ENCODE results near the gene ROCK1. TPM values are rescaled to one million over a fixed set of nuclear protein-coding genes. Genes with fewer than 3 reads are reported as not detected.

Gene ROCK1
- total and polyA plus RNA-seq, 9 of the 15 experiments (the other 6 are each of a cell fraction or from before 2014, with no cell fraction given): 7.4 to 28.6 (median 17.7) TPM

GRCh38 chr18:21123290-21123926, 11.8 kb upstream of the ROCK1 start:
- Histone ChIP-seq H3K9ac (ENCODE audit: insufficient read depth in 1 of 2, low read depth in 2 of 2, low read length in 2 of 2) (no peak overlapping the region), H3K9me1 (ENCODE audit: control insufficient read depth, insufficient read depth, low read length) (no peaks in the 10 kb centered on the region), H3K36me3 (ENCODE audit: control insufficient read depth, insufficient read depth, low read length) (no peaks in the 10 kb centered on the region), H3K4me3 (no peak overlapping the region), H4K20me1 (replicated peaks; ENCODE audit: control insufficient read depth, insufficient read depth, low read length) (no peaks in the 10 kb centered on the region), H2AFZ (ENCODE audit: low read depth, low read length) (no peak overlapping the region), H3K27me3 (ENCODE audit: control insufficient read depth in 2 of 2, insufficient read depth in 2 of 2, low read length in 2 of 2) (no peaks in the 10 kb centered on the region; a peak in 1 of 5 replicates), H3K4me1 (replicated peaks in 1 of 2; ENCODE audit: control insufficient read depth in 2 of 2, insufficient read depth in 2 of 2, low read length in 2 of 2) (no peaks in the 10 kb centered on the region), H3K27ac (ENCODE audit: extremely low read depth, low read depth, low read length) (no peak overlapping the region), H3K9me3 (replicated peaks; ENCODE audit: control insufficient read depth, insufficient read depth, low read depth, low read length) (no peaks in the 10 kb centered on the region), H3K4me2 (ENCODE audit: insufficient read depth, low read length) (no peak overlapping the region), H3K79me2 (ENCODE audit: control insufficient read depth, insufficient read depth, low read length) (no peaks in the 10 kb centered on the region)
- intact Hi-C loops (cut with micrococcal nuclease) (no loop called here), in situ Hi-C loops (cut with MboI) (no loop called here)
- no peak for ATAC-seq
- CTCF ChIA-PET (ENCODE audit: low intra/inter-chr PET ratio): no interaction called here
- POLR2A ChIA-PET: interaction anchor here (0.7 to 1.6 kb wide), 2 partner anchors 9 to 16 kb away, joined by 3 to 4 read pairs; no protein-coding TSS in a partner anchor
- no TSS peak for BruUV-seq (replicated peaks)
- no peak for FAIRE-seq
- TF ChIP-seq ADNP (tag; IDR thresholded peaks at IDR 0.05) (no peak), MYC (IDR thresholded peaks at IDR 0.05; ENCODE audit: low read depth, low read length) (no peak), MYC (CRISPR knock-in tag; IDR thresholded peaks at IDR 0.05; ENCODE audit: borderline replicate concordance, low read depth) (no peak), COPS2 (conservative IDR thresholded peaks at IDR 0.05) (no peak), BRD9 (IDR thresholded peaks at IDR 0.05; ENCODE audit: low read depth, partially characterized antibody) (no peak), ZBTB2 (IDR thresholded peaks at IDR 0.05) (no peak), ZNF77 (CRISPR knock-in tag; IDR thresholded peaks at IDR 0.05) (no peak), ARNT (IDR thresholded peaks at IDR 0.05) (no peak), ZNF23 (CRISPR knock-in tag; IDR thresholded peaks at IDR 0.05) (no peak), HNRNPLL (IDR thresholded peaks at IDR 0.05; ENCODE audit: low read depth, low read length, poor library complexity, severe bottlenecking) (no peak), ZBTB43 (CRISPR knock-in tag; IDR thresholded peaks at IDR 0.05) (no peak), ZNF707 (CRISPR knock-in tag; conservative IDR thresholded peaks at IDR 0.05) (no peak), THRB (CRISPR knock-in tag; conservative IDR thresholded peaks at IDR 0.05) (no peak)
- 8% methylated on average over 5 of the region's 5 CpGs for whole genome bisulfite sequencing (ENCODE audit: insufficient coverage, low coverage, missing lambda C conversion rate)
- no peak for DNase-seq (ENCODE audit: extremely low read depth in 1 of 4, low spot score in 3 of 4)
